Dedifferentiated amniotic fluid mesenchymal stem cell (primary cell): Measurements from ENCODE around the gene OR2Z1.

Experiments
- DNase-seq: peaks from one replicate; pipeline ENCODE4 v3.0.0-alpha.2; 2016; ENCODE audit errors: extremely low spot score

The OR2Z1 gene, protein sequence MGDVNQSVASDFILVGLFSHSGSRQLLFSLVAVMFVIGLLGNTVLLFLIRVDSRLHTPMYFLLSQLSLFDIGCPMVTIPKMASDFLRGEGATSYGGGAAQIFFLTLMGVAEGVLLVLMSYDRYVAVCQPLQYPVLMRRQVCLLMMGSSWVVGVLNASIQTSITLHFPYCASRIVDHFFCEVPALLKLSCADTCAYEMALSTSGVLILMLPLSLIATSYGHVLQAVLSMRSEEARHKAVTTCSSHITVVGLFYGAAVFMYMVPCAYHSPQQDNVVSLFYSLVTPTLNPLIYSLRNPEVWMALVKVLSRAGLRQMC

DNA sequence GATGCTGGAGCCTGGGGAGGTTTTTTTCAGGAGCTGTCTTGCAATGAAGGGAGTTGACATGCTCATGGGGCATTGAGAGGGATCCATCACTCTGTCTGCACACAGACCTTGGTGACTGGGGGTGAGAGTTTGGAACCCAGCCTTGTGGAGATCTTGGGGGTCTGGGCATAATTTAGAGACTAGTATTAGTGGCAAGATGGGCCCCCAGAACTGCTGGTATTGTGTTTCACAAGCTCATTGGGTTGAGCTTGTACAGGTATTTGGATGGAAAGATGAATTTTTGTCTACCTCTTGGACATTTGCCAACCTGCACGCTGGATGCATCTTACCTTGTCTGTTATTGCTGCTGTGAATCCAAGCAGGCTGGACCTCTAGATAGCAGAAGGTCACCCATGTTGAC lies at the start of gene OR2Z1:
Gene OR2Z1, plus strand, starts transcription at position 301 of the 400 bp plus-strand sequence. CDS start 9,395 bp downstream, outside the sequence.
- no peak for DNase-seq

DNA sequence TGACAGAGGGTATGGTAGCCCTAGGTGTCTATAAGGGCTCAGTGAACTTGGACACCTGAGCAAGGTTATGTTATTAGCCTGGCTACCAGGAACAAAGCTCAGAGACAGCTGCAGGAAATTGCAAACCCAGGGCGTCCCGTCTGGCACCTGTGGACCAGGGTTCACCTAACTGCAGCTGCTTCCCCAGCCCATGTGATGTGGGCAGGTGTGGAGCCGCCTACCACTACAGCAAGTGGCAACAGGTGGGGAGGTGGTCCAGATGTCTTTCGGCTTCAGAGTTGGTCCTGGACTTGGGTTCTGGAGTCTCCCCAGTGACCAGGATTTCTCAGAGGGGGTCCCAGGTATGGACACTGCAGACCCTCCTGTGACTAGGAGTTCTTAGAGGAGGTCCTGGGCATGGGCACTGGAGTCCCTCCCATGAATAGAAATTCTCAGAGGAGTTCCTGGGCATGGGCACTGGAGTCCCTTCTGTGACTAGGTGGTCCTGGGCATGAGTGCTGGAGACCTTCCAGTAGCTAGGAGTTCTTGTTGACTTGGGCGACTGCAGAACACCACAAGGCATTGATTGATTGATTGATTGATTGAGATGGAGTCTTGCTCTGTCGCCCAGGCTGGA lies 48.0 kb upstream of the OR2Z1 start:
- DNase-seq: no peak

DNA sequence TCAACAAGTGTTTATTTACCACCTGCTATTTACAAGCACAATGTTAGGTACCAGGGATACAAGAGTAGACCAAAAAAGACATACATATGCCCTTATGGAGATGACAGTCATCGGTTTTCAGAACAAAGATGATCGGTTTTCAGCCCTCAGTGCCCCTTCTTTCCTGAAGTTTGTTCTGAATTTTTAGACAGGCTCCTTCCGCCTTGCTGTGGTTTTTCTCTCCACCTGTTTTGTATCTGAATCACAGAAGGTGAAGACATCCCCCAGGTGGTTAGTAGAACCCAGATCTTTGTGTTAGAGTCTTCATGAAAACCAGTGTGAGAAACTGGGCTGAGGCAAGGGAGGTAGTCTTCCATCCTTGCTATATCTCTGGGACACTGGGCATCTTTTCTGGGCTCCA lies 46.4 kb upstream of the OR2Z1 start:
- DNase-seq: no peak

DNA sequence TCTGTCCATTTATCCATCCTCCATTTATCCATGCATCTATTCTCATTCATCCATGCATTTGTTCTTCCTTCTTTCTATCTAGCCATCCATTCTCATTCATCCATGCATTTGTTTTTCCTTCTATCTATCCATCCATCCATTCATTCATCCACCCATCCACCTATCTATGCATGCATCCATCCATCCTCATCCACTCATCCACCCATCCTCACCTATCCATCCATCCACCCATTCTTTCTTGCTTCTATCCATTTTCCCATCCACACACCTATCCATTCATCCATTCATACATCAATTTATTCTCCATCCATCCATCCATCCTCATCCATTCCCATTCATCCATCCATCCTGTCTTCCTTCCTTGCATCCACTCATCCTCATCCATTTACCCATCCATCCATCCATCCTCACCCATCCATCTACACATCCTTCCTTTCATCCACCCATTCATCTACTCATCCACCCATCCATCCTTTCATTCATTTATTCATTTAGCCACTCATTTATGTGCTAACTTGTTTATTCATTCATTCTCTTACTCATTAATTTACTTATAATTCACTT lies 43.1 kb upstream of the OR2Z1 start:
- DNase-seq: no peak

DNA sequence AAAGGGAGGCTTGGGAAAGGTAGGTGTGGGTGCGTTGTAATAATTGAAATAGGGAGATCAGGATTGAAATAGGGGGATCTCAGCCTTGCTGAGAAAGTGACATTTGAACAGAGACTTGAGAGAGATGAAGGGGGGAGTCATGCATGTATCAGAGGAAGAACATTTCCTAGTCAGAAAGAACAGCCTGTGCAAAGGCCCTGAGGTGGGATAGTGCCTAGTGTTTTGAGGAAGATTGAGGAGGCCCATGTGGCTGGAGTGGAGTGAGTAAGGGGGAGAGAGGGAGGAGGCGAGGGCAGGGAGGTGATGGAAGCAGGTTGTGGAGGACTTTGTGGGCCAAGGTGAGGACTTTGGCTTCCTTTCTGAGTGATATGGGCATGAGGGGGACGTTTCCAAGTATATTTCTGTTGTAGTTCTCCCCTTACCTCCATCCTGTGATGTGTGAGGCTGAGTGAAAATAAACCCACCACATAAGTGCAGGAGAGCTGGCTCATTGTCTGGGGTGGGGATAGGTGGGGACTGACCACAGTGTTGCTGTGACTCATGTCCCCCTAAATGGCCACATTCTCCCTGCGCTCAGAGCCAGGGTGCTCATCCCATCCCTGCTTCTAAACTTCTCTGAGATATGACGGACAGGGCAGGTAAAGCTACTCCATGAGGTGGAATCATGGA lies 40.6 kb upstream of the OR2Z1 start:
- no peak for DNase-seq

DNA sequence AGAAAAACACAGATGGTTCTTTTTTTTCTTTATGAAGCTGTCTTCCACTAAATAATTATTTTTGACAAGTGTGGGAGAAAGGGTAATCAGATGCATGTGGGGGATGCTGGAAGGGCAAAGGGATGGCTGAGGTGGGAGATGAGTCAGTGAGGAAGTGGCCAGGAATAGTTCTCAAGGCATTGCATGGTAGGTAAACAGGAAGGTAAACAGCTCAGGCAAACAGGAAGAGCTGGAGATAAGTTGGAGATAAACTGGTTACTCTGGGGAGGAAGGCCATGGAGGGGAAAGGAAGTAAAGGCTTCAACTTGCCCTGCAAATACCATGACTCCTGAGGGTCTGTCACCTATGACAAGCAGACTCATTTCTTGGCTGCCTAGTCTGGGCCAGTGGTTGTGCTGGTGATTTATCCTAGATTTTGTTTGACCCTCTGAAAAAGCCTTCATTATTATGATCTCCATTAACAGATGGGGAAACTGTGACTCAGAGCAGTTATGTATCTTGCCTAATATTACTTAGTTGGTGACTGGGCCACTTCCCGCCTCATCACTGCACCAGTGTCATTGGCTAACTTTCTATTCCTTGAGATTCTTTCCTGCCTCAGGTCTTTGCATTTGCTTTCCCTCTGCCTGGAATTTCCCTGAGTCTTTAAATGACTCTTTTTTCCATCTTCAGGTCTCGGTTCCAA lies 39.9 kb upstream of the OR2Z1 start:
- DNase-seq: no peak

DNA sequence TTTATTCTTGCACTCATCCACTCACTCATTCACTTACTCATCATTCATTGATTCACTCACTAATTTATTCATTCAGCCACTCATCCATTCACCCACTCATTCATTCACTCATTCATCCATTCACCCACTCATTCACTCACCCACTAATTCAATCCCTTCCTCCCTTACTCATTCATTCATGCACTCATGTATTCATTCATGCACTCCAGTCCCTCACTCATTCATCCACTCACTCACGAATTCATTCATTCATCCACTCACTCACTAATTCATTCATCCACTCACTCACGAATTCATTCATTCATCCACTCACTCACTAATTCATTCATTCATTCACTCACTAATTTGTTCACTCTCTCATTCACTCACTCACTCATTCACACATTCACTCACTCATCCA lies 39.0 kb upstream of the OR2Z1 start:
- DNase-seq: no peak

DNA sequence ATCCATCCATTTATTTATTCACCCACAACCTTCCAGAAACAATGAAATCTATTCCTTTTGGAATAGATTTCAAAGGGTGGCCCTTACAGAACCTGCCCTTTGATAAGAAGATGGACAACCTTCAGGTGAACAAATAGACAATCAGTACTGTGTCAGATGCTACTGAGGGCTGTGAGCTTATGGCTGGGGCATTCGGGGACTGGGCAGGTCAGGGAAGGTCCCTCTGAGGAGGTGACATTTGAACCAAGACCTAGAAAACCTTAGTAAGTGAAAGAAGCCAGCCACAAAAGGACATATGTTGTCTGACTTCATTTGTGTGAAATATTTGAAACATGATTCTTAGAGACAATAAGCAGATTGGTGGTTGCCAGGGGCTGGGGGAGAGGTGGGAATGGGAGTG lies 38.5 kb upstream of the OR2Z1 start:
- no peak for DNase-seq

DNA sequence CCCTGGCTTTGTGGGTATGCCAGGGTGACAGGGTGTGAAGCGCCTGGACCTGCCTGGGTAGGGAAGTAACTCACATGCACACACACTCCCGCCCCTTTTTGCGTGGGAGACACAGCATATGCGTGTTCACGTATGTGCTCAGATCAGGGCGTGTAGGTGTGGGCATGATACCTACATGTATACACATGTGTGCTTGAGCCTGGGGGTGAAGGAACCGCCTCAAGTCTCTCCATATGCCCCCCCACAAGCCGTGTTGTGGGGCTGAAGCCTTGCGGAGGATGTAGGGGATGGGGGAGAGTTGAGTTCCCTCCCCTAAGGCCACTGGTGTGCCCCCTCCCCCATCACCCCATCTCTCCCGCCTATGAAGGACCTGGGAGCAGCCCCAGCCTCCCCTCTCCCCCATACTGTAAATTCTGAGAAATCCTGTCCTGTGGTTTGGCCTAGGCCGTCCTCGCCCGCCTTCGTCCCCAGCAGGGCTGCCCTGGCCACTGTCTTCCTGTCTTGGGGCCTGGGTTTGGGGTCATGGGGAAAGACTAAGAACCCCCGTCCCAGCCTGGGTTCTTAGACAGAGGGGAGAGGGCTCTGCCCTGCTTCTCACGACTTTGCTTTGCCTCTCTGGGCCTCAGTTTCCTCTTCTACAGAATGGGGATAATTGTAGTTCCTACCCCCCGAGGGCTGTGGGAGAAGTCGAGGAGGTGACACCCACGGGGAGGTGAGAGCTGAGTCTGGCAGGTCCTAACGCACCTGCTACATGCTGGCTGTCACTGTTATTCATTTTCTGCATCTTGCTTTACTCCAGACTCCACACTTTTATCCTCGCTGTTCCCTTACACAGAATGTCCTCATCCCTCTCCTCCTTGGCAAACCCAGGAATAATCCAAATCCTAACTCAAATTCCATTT lies 37.2 kb upstream of the OR2Z1 start:
- DNase-seq: no peak

DNA sequence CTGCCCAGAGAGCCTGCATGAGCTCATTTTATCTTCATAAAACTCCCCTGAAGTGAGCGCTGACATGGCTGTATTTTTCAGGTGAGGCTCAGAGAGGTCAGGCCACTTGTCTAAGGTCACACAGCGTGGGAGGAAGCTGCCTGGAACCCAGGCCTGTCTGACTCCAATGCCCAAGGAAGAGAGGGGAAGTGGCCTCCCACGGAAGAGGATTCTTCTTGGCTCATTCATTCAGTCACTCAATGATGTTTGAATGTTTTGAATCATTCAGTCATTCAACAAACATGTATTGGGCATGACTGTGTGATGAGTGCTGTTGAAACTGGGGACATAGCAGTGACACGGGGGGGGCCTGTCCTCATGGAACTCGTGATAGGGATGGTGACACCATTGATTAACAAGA lies 34.9 kb upstream of the OR2Z1 start:
- DNase-seq: no peak

DNA sequence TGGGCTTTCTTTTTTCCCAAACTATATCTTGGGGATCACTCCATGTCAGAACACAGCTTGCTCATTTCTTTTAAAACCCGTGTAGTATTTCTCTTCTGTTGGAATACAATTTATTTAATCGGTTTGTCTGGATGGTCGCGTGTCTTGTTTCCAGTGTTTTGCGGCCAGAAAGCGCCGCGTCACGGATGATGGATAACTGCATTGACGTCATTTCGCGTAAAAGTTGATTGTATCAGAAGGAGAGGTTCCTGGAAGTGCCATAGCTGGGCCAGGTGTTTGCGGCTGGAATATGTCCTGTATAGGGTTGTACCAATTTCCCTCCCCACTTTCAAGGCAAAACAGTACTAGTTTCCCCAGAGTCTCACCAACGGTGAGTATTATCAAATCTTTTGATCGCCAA lies 32.5 kb upstream of the OR2Z1 start:
- DNase-seq: no peak

DNA sequence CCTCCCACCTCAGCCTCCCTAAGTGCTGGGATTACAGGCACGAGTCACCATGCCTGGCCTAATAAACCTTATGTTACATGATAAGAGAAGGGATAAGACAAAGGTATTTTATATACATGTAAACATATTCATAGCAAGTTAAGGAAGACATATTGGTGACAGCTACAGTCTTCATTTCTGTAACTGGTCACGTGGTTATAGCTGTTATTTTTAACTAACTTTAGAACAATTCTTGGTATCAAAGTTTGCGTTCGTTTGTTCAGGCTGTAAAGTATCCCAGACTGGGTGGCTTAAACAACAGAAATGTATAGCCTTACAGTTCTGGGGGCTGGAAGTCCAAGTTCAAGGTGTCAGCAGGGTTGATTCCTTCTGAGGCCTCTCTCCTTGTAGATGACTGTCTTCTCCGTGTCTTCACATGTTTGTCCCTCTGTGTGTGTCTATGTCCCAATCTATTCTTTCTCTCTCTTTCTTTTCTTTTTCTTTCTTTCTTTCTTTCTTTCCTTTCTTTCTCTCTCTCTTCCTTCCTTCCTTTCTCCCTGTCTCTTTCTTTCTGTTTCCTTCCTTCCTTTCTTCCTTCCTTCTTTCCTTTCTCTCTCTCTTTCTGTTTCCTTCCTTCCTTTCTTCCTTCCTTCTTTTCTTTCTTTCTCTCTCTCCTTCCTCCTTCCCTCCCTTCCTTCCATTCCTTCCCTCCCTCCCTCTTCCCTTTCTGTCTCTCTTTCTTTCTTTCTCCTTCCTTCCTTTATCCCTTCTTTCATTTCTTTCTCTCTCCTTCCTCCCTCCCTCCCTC lies 30.5 kb upstream of the OR2Z1 start:
- no peak for DNase-seq

DNA sequence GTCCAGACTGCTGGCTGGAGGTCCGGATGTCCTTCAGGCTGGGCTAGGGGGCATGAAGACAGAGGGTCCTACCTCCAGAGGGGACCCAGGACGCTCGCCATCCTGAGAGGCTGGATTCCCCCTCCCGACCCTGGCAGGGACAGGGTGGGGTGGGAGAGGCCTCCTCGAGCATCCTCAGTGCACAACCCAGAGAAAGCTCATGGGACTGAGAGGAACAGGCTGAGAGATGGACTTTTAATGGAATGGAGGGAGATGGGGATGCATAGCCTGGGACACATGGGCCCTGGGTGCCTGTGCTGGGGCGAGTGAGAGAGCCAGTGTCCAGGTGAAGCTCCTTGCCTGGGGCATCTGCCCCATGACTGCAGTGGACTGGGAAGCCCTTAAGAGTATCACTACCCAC lies 25.9 kb upstream of the OR2Z1 start:
- DNase-seq: no peak

DNA sequence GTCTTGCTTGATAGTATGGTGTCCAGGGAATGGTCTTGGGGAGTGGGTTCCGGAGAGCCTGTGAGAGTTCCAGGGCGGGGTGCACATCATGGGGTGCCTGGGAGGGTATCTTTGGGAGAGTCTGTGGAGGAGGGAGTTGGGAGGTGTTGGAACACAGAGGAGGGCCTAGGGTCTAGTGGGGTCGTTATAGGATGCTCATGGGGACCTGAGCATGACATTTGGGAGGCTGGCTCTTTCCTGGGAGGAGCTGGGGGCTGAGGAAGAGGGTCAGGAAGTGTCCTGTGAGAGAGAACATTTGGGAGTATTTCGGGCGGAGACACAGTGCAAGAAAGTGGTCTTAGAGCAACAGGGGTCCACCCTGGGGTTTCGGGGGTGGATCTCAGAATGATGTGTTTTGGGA lies 25.5 kb upstream of the OR2Z1 start:
- DNase-seq: no peak

DNA sequence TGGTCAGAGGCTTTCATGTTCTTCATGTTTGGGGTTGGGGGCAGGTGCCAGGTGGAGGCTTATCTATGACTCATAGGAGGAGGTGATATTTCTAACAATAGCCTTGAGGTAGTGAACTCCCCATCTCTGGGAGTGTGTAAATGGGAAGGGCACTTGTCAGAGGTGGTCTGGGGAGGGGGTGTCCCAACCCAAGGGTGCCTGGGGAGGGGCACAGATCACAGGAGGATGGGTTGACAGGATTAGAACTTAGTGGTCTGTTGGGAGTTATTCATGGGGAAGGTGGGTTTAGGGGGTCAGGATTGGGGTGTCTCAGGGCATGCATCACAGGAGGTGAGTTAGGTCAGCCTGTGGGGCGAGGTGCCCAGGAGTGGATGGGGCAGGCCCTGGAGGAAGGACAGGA lies 24.4 kb upstream of the OR2Z1 start:
- DNase-seq: no peak

DNA sequence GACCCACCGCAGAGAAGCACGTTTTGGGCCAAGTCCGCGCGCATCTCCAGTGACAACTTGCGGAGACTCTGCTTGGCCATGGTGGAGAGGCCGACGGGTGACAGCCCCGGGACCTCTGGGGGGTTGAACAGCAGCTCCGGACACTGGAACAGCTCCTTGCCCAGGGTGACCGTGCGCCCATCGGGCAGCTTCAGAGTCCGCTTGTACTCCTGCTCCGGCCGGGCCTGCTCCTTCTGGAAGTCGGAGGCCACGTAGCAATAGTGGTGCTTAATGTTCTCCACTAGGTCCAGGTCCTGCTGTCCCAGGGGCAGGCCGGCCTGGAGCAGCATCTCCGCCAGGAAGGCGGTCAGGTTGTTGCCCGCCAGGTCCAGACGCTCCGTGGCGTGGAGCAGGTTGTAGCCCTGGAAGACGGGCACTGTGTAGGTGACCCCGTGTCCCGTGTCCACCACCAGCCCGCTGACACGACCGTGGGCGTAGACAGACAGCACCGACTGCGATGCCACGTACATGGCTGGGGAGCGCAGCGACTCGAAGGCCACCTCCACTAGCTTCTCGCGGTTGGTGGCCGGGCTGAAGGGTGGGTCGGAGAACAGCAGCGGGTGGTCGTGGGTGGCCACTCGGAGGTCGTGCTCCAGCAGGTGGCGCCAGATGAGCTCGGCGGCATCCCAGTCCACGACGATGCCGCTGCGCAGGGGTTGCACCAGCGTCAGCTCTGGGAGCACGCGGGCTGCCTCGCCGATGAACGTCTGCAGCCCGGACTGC lies 23.6 kb upstream of the OR2Z1 start:
- DNase-seq: no peak

DNA sequence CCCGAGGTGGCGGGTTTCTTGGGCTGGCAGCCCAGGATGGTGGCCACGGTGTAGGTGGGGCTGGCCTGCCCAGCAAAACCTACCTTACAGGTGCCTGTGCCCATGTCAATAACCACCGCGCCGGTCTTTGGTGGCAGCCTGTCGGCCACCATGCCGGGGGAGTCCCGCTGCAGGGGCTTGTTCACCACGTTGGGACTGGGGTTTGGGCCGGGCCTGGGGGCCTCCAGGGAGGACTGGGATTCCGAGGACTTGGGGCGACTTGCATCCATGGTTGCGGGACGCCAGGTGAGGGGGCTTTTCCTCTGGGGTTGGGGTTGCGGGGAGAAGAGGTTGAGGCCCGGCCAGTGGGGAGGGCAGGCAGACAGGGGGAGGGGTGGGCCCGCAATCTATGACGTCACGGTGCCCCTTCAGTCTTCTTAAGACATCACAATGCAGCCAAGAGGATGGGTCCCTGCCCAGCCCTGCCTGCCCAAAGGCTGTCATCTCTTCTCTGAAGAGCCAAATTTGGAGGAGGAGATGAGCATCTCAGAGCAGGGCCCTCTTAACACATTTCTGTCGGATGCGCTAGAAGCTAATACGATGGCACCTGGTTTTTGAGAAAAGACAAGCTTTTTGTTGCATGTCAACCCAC lies 22.9 kb upstream of the OR2Z1 start, which contains the start of gene ACTL9:
Gene ACTL9, minus strand, starts transcription at position 363 of the 631 bp plus-strand sequence. Its CDS starts 94 bp downstream, at position 269.
- no peak for DNase-seq

DNA sequence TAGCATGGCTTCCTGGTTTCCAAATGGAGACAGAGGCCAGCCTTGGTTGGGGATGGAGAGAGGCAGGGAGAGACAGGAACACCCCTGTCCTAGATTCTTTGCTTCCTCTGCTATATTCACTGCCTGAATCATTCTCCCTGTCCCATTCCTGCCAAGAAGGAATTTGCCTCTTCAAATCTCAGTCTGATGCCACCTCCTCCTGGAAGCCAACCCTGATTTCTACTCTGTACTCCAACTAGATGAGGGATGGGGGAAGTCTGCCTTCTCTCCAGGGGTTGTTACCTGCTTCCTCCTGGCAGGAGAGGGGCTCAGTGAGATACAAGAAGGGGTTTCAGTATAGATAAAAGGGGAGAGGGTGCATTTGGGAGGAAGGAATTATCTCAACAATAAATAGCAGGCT lies 21.5 kb upstream of the OR2Z1 start:
- DNase-seq: no peak

DNA sequence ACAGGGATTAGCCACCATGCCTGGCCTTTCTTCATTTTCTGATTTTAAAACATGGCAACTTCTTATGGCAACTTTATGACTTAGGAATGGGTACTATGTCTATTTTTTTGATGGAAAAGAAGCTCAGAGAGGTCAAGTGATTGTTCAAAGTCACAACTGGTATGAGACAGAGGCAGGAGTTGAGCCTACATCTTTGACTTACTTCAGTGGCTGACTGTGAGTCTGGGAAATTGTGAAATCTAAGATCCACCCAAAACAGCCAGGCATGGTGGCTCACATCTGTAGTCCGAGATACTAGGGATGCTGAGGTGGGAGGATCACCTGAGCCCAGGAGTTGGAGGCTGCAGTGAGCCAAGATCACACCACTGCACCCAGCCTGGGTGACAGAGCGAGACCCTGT lies 20.5 kb upstream of the OR2Z1 start:
- DNase-seq: no peak
